Tongue (tissue), 2 donors: ENCODE results near the gene FN3KRP. TPM values are rescaled to one million over a fixed set of nuclear protein-coding genes. Genes with fewer than 3 reads are reported as not detected.

Experiments
- DNase-seq: peaks from one replicate; pipeline ENCODE4 v3.0.0-alpha.2; 2015
- total RNA-seq: library from RNA; depleted of rRNA; stranded (reverse); fragments of >200 nt; gene quantifications from one replicate; pipeline ENCODE4 v1.2.3, GENCODE V29; 2014

The FN3KRP gene
- total RNA-seq, 1 donor from 2014 or later: 23.3 TPM

DNA sequence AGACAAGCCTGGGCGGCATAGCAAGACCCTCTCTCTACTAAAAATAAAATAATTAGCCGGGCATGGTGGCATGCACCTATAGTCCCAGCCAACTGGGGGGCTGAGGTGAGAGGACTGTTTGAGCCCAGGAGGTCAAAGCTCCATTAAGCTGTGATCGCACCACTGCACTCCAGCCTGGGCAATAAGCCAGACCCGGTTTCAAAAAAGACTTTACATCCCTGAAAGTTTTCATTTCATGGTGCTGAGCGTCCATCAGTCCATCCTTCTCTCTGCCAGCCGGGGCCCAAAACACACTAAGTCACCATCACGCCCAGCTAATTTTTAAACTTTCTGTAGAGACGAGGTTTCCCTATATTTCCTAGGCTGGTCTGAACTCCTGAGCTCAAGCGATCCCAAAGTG, 28.6 kb upstream of the FN3KRP start:
- no peak for DNase-seq

DNA sequence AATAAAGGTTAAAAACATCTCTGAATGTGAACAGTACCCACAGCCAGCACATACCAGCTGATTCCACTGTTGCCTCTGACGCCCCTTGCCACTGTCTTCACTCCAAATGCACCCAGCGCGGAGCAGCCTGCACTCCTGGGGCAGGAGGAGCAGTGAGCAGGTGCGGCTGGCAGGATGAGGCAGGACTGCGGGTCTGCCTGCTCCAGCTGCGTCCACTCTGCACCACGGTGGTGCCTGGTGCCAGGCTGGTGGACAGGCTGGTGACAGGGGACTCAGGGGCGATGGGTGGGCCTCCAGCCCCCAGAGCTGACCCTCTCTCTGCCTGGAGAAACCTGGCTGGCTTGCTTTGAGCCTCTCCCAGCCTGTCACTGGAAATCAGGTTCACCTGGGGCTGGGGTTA, 27.4 kb upstream of the FN3KRP start:
- no peak for DNase-seq

DNA sequence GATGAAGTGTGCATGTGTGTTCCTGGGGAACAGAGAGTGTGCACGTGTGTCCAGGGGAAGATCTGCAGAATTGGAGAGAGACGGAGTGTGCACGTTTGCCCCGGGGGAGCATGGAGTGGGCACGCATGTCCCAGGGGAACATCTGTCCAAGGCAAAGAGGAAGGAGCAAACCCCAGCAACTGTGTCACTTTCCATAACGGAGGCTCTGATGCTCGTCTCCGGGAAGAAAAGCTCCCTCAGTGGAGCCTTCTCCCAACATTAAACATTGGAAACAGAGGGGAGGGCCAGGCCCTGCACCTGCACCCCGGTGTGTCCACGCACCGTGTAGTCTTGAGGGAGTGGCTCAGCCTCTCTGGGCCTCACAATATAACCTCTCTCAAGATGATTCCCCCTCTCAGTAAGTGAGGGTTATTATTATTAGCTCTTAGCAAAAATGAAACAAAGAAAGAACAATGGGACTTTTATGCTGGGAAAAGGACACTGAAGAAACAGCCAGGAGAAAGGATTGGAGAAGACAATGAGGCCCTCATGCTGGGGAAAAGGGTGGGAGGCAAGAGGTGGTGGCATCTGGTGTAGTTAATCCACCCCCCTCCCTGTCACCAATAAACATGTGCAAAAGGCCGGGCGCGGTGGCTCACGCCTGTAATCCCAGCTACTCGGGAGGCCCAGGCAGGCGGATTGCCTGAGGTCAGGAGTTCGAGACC, 25.6 kb upstream of the FN3KRP start:
- no peak for DNase-seq

DNA sequence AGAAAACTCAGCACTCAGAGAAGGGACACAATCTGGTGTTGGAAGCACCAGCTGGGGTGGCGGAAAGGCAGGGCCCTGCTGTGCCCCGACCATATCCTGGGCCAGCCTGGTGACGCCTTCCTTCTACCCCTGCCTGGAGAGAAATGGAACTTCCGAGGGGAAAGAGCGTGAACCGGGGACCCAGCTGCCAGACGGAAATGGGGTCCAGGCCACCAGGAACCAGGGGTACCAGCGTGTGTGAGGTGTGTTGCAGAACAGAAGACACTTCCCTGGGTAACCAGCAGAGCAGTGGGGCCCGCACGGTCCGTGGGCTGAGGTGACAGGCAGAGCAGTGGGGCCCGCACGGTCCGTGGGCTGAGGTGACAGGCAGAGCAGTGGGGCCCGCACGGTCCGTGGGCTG, 24.8 kb upstream of the FN3KRP start:
- no peak for DNase-seq

DNA sequence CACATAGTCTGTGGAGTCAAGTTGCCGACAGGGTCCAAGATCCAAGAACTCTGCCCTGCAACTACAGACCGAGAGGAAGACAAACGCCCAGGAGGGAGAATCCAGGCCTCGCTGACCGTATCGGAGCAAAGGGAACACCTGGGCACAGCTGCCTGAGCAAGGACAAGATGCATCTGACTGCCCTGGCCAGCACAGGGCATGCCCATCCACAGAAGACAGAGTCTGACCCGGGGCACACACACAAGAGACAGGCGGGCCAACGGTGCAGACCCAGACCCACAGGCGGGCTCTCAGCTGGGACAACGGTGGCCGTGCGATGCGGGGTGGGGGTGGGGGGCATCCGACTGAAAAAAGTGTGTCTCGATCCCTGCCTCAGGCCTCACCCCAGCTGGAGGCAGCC, 24.2 kb upstream of the FN3KRP start:
- DNase-seq: no peak

DNA sequence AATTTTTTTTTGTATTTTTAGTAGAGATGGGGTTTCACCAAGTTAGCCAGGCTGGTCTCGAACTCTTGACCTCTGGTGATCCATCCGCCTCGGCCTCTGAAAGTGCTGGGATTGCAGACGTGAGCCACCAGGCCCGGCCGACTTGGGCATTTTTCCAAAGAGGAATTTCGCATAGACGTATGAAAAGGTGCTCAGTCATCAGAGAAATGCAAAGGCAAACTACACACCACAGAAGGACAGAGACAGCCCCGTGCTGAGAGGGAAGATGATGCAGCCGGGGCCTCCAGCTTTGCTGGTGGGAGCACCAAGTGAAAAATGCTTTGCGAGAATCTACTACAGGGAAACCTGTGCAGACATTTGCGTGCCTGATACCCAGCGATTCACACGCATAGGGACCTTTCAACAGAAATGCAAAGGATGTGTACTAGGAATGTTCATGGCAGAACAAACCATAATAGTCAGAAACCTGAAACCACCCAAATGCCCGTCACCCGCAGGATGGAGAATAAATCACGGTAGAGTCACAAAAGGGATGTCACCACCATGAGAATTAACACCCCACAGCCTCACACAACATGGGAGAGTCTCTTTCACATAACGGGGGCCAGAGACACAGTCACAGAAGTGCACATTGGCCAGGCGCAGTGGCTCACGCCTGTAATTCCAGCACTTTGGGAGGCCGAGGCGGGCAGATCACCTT, 23.2 kb upstream of the FN3KRP start:
- DNase-seq: no peak

DNA sequence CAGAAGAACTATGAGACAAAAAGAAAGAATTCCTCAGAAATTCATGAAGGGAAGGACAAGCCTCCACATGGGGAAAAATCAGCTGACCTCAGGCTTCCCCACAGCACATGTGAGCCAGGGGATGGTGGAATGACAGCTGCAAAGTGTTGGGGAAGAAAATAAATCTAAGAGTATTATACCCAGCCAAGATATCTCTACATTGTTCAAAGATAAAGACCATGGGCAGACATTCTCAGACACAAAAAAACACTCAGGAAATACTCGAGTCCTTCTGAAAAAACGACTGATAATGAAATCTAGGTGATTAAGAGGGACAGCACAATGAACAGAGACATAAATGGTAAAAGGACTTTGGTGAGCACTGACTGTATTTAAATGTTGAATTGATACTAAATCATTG, 21.9 kb upstream of the FN3KRP start:
- no peak for DNase-seq

DNA sequence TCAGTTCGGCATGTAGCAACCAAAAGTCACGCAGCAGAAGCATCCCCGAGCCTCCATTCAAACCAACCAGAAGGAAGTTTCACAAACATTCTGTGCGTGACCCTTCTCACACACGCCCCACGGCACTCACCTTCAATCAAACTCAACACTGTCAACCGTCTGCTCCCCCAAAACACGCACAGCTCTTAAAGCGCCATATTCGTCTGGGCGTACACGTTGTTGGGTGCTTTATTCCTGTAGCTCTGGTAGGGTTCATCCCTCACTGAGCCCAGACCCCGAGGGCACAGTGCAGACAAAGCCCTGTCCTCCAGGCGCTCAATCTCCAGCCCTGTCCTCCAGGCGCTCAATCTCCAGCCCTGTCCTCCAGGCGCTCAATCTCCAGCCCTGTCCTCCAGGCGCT, 20.2 kb upstream of the FN3KRP start:
- DNase-seq: no peak

DNA sequence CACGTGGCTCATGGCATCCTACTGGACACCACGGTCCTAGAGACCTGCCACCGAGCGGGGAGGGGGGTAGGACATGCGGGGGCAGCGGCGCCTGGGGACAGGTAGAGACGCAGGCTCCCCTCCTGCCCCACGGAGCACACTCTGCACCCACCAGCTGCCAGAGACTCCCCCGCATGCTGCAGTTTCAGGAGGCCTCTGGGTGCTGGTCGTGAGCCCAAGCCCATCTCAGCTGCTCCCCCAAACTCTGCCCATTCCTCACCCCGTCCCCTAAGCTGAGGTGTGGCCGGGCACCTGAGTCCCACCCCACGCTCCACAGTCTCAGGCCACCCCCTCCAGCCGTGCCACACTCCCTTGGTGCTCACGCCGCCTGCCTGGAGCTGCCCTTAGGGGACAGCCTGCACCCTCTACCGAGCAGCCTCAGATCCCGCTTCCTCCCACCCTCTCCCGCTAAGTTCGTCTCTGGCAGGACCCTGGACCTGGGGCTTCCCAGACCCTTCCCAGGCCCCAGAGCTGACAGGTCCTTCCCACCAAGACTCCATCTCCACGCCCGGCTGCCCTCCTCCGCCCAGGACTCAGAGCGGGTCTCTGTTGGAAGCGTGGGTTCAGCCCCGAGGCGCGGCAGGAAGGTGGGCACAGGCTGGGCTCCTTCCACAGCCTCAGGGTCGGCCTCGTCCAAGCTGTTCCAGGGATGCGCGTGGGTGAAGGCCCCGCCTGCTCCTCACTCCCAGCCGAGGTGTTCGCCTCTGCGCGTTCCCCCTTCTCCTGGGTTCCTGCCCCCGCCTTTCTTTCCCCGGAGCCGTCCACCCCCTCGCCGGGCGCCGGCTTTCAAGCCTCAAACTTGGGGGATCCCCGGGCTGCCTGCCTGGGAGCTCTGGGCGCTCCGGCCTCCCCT, 19.3 kb upstream of the FN3KRP start:
- no peak for DNase-seq

DNA sequence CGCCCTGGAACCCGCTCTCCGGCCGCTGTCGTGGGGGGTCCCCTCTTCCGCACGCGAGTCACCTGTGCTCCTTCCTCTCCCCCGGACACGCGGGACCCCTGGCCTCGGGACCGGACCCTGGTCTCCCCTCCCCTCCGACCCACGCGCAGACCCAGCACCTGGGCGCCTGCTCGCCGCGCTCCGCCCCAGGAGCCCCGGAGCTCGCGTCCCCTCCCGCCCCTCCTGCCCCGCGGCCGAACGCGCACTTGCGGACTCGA, 18.8 kb upstream of the FN3KRP start:
- DNase-seq: no peak

DNA sequence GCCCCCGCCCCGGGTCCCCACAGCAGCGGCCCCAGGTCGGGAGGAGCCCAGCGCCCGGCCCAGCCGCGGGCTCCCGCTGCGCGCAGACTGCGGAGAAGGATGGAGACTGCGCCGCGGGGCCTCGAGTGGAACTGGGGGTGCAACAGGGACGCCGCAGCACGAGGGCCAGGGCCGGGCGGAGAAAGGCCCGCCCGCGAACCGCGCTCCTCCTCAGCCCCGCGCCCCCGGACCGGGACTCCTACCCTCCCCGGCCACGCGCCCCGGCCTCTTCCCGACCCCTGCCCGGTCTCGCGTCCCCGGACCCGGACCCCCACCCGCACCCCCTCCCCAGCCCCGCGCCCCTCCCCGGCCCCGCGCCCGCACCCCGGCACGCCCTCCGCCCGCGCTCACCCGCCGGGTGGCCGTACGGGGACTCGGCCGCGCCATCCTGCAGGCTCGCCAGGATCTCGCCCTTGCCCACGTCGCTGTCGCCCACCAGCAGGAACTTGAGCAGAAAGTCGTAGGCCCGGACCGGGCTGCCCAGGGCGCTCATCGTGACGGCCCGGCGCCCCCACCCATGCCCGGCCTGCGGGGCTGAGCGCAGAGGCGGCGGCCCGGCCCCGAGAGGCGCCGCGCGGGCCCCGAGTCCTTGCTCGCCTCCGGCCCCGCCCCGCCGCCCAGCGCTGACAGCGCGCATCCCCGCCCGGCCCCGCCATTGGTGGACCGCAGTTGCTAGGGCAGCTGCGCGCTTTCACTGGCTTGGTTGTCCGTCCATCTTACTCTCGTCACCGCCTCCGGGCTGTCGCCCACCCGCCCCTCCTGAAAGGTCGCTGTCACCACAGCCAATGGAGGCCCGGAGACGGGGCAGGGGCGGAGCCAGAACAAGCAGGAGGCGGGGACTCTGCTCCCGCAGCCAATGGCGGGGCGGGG, 18.2 kb upstream of the FN3KRP start, which contains the start of gene RAB40B:
Gene RAB40B (minus strand): TSS at position 634 of the 909 bp plus-strand sequence. CDS start 102 bp downstream, at position 532.
- peak; percentile 99 for DNase-seq

DNA sequence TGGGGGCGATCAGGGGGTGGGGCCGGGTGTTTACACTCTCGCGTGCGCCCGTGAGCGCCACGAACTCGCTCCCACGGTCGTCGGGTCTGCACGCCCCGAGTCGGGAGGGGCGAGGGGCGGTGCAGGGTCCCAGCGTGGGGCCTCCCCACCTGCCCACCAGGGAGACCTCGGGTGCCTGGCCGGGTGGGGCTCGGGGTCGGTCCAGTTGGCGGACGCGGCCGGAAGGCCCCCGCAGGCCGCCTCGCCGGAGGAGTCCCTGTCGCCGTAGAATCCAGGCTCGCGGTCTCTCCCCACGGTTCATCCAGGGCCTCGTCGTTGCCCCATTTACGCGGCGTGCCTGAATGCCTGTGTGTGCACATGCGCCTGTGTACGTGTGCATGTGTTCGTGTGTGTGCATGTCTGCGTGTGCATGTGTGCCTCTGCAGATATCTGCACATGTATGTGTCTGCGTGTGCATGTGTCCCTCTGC, 17.5 kb upstream of the FN3KRP start:
- DNase-seq: no peak

DNA sequence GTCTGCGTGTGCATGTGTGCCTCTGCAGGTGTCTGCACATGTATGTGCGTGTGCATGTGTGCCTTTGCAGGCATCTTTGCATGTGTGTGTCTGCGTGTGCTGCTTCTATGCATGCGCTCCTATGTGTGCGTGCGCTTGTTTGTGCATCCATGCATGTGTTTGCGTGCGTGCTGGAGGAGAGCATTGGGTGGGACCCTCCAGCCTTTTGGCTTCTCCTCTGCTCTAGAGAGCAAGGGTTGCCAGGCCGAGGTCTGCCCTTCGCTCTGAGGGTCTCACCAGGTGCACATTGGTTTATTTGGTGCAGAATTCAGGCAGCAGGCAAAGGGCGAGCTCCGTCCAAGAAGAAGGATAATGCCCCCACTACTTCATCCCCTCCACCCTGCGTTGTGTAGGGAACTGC, 17.0 kb upstream of the FN3KRP start:
- DNase-seq: no peak

DNA sequence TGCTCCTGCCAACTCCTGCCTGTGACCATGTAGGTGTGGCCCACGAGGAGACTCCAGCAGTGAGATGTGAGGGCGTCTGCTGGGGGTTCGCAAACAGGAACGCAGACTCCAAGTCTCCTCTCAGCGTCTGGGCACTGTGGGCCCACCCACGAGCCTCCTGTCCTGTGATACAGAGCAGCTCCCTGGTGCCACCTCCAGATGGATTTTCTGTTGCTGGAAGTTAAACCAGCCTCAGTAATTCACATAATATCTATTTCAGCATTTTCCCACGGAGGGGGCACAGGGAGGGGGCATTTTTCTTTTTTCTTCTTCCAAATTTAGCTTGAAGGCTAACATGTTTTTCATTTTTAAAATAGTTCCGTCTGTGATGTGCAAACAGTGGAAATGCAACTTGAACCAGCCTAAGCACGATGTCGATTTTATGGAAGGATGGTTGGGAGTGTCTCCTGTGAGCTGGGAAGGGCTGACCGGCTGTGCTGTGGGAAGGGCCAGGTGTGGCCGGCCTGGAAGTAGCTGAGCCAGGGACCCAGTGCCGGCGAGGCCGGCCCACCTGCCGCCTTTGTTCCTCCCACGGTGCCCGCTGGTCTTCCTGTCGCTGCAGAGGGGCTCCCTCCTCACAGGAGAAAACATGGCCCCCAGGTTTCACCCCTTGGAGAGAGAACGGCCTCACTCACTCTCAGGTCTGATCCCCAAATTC, 14.1 kb upstream of the FN3KRP start:
- peak; percentile 59 for DNase-seq

DNA sequence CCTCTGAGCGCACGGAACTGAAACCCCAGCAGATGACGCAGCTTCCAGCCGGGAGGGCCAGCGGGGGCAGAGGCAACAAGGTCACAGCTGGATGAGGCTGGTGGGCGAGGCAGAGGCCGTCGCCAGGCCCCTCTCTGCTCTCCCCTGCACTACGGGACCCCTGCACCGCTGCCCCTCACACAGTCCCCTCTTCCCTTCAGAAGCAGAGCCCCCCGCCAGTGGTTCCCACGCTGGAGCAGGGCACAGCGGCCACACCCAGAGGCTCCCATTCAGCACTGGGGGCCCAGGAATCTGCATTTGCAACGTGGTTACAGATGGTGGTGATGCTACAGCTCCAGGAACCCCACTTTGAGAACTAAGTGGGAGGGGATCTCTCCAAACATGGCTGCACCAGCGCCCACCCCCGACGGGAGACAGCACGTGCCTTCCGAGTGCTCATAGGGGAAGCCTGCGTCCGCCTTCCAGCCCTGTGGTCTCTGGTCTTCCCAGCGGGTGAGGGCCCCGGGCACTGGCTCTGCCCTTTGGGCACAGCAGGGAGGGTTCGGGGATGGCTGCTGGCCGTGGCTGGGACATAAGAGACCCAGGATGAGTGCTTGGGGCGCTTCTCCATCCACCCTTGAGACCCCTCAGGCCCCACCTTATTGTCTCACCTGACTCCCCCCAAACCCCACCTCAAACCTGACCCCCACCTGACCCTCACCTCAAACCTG, 13.3 kb upstream of the FN3KRP start:
- DNase-seq: no peak

DNA sequence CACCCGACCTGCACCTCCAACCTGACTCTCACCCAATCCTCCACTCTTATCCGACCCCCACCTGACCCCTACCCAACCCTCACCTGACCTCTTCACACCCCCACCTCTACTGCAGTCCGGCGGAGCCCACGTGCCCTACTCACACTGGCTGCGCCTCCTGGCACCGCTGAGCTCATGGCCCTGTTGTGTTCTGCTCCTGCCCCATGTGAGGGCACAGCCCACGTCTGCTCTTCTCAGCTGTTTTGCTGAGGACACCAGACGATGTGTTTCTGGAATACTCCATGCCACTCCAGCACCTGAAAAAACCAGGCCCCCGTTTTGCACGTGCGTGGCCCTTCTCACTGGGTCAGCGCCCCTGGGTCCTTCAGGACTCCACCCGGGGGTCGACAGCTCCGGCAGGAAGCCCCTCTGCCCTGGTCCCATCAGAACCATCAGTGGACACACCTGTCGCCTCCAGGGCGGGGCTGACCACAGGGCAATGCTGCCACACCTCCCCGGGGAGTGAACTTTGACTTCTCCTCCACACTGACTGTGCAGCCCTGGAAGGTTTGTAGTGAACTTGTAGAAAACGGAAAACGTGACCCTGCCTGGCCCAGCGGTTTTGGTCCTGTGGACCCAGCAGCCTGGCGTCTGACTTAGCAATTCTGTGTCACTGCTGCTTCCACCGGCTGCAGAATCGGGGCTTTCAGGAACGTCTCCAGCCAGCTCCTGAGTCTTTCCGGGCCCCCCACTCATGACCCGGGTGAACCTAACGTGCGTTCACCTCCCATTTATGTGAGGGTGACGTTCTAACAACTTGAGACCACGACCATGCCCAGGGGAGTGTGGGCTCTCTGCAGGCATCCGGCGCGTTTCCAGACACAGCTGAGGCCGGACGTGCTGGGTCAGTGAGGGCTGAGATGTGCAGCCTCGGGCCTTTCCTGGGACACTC, 12.3 kb upstream of the FN3KRP start:
- DNase-seq: no peak

DNA sequence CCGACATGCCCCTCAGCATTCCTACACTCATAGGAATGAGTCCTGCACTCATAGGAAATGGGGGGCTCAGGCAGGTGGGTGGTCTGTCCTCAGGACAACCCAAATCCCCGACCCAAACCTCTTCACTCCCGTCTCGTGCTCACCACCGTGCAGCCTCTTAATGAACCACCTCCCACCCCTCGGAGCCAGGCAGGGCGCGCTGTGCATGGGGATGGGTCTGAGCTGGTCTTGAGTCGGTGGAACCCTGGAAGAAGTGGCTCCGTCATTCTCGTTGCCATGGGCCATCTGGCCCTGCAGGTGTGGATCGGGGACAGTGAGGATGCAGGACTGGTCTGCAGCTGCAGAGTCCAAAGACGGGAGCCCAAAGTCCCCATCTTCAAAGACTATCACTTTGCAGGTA, 11.6 kb upstream of the FN3KRP start:
- DNase-seq: no peak

DNA sequence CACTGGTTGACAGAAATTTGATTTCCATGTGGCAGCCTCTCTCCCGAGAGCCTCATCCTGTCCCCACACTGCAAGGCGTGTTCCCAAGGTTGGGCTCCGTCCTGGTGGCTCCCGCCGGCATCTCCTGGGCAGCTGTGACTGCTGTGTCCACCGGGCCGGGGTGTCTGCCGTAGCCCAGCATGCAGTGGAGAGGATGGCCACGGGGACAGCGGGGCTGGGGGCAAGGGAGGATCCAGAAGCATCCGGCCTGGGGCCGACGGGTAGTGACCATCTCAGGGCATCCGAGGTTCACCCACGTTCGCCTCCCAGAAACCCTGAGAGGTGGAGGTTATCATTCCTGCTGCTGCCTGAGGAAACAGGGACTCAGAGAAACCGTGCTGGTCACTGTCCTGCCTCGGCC, 10.8 kb upstream of the FN3KRP start:
- DNase-seq: no peak

DNA sequence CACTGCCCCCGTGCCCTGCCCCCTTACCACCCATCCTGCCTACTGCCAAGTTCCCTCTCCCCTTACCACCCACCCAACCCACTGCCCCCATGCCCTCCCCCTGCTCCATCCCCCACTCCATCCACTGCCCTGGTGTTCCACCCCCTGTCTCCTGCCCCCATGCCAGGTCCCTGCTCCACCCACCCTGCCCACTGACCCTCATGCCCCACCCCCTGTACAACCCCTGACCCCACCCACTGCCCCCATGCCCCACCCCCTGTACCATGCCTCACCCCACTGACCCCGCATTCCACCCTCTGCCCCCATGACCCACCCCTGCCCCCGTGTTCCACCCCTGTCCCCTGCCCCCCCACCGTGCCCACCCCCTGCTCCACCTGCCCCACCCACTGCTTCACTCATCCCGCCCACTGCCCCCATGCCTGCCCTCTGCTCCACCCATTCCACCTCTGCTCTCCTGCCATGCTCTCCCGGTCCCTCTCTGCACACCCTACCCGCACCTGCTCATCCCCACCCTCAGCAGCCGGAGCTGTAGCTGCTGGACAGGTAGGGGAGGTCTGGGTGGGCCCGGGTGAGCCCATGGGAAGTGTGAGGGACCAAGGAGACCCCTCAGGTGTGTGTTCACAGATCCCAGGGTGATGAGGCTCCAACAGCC, 7.4 kb upstream of the FN3KRP start:
- no peak for DNase-seq
